Activated naive CD4-positive, alpha-beta T cell treated with anti-CD3 and anti-CD28 coated beads, Interleukin-2, amount 10 ng/mL, durations not matched to agents 5 hours and 36 hours (primary cell): ENCODE data around the gene TMSB15B. TPM values are rescaled to one million over a fixed set of nuclear protein-coding genes. Genes with fewer than 3 reads are reported as not detected.

Experiments used
- total RNA-seq, 2 experiments: library from RNA; stranded (reverse); gene quantifications; one replicate each; pipeline ENCODE4 v1.2.3, GENCODE V29; 2021

The TMSB15B gene
- 1 to 10 TPM; 8.1 to 8.6 TPM for total RNA-seq

GRCh38 chrX:103962411-103963278, at the start of gene TMSB15B:
Gene TMSB15B (plus strand): TSS chrX:103962627.

GRCh38 chrX:104013606-104014005, 51.2 kb downstream of the TMSB15B start, which contains the start of gene H2BW1:
Gene H2BW1 (minus strand): TSS chrX:104013708. CDS start chrX:104013576, 132 bp downstream.

Other genes starting within 250 kb of the TMSB15B start
- gene PLP1, start 185.8 kb upstream of the TMSB15B start, total RNA-seq = not detected
- gene RAB9B, start 130.4 kb upstream of the TMSB15B start, total RNA-seq = under 1 TPM; 0.63 to 0.79 TPM
- not detected for gene H2BW1, start 51.1 kb downstream of the TMSB15B start, total RNA-seq
- not detected for gene H2BW2, start 77.3 kb downstream of the TMSB15B start, total RNA-seq
- 1 to 10 TPM; 2.9 to 4.1 TPM for gene TMSB15C, start 113.6 kb downstream of the TMSB15B start, total RNA-seq
- 1 to 10 TPM in 1 of 2 experiments, under 1 TPM in 1; 0.78 to 1.1 TPM for gene ZCCHC18, start 149.9 kb downstream of the TMSB15B start, total RNA-seq
- 1 to 10 TPM; 6.7 to 8.0 TPM for gene SLC25A53, start 194.4 kb downstream of the TMSB15B start, total RNA-seq
- gene FAM199X, start 203.8 kb downstream of the TMSB15B start, total RNA-seq = 10 to 100 TPM; 12.0 to 13.3 TPM